GM12801 (cell line): ENCODE measurements around the gene TBC1D20.

ENCODE experiments used
- TF ChIP-seq, protein P1 (sequence below): IDR thresholded peaks from one replicate; pipeline ENCODE4 v1.5.1; 2011; ENCODE audit warnings: control low read depth; ENCODE audit not compliant: insufficient read length; ENCODE audit errors: extremely low read depth

The TBC1D20 gene

DNA sequence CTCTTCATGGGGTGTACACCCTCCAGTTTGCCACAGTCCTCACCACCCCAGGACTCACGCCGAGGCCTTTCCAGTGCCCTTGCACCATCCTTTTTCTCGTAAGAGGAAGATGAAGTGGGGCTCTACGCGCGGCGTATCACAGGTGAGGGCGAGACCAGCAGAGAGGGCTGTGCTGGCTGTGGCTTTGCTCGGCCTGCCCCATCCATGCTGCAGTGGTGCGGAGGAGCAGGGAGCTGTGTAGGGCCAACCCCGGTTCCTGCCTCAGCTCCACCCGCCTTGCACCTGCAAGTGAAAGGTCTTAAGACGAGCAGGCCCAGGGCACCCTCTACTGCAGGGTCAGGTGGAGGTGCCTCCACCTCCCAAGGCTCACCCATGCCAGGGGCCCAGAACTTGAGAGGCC is 30.1 kb downstream of the TBC1D20 start:
- TF ChIP-seq, protein P1, sequence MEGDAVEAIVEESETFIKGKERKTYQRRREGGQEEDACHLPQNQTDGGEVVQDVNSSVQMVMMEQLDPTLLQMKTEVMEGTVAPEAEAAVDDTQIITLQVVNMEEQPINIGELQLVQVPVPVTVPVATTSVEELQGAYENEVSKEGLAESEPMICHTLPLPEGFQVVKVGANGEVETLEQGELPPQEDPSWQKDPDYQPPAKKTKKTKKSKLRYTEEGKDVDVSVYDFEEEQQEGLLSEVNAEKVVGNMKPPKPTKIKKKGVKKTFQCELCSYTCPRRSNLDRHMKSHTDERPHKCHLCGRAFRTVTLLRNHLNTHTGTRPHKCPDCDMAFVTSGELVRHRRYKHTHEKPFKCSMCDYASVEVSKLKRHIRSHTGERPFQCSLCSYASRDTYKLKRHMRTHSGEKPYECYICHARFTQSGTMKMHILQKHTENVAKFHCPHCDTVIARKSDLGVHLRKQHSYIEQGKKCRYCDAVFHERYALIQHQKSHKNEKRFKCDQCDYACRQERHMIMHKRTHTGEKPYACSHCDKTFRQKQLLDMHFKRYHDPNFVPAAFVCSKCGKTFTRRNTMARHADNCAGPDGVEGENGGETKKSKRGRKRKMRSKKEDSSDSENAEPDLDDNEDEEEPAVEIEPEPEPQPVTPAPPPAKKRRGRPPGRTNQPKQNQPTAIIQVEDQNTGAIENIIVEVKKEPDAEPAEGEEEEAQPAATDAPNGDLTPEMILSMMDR: no peak

DNA sequence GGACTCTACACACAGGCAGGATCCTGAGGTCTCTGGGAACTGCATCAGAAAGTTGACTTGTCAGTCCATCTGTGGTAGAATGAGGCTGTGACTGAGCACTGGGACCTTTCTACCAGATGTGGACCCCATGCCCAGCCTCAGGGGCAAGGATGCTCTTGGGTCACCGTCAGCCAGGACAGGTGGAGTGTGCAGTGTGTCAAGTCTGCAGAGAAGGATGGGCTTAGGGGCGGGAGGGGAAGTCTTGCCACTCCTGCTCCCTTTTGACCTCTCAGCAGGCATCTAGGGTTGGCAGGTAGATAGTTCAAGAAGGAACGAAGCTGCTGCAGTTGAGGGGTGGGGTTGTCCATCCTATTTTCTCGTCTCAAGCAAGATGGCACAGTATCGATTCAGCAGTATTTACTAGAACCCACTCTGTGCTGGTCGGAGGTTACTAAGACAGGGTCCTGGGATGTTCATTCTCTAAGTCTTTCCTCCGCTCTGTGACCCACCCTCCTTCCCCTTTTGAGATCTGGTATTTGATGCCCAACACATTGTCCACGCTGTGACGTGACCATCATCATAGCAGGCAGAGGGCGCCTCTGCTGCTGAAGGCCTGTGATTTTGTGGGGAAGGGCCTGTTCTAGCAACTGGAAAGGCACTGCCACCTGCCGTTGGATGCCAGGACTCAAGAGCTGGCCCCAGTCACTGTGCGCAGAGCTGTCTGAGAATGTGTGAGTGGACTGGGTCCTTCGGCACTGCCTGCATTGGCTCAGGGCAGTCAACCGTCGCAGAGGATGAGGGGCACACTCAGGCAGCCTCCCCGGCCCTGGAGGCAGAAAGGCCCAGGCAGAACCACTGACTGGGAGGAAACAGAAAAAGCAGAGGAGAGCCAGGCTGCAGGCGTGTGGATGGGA is 31.1 kb downstream of the TBC1D20 start:
- TF ChIP-seq, protein P1: no peak

DNA sequence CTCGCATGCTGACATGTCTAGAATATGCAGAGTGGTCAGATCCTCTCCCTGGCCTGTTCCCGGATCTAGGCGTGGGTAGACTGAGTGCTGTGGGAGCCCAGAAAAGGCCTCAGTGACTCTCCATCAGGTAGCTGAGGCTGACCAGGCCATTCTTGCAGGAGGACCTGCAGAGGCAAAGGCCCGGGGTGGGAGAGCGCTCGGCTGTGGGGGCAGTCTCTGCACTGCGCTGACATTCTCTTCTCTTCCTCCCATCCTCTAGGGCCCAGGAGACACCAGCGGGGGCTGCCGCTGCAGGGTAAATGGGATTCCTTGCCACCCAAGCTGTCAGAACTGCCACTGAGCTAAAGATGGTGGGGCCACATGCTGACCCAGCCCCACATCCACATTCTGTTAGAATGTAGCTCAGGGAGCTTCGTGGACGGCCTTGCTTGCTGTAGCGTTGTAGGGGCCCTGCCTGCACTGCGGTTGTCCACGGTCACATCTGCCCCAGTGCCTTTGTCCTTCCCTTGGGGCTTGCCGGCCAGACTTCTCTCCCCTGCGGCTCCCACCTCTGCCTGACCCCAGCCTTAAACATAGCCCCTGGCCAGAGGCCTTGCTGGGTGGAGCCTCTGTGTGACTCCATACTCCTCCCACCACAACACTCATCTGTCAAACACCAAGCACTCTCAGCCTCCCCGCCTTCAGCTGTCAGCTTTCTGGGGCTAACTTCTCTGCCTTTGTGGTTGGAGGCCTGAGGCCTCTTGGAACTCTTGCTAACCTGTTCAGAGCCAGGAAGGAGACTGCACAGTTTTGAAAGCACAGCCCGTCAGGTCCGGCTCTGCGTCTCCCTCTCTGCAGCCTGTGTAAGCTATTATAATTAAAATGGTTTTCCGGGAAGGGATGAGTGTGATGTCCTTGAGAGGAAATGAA is 32.0 kb downstream of the TBC1D20 start:
- TF ChIP-seq, protein P1: no peak

DNA sequence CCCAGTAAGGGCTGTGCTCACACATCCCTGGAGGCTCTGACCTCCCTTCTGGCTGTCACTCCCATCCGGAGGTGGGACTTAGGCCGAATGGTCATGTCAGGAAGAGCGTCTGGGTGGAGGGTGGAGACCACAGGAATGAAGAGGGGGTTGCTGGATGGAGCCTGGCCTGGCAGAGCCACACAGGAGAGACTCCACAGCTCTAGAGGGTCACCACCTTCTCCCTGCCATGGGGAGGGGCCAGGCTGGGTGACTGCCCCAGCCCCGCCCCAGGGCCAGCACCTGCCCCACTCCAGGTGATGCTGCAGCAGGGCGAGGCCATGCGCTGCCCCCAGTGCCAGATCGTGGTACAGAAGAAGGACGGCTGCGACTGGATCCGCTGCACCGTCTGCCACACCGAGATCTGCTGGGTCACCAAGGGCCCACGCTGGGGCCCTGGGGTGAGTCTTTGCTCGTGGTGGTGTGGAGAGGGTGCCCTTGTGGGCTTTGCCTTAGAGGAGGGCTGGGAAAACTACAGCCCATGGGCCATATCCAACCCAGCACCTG is 33.6 kb downstream of the TBC1D20 start:
- TF ChIP-seq, protein P1: no peak

DNA sequence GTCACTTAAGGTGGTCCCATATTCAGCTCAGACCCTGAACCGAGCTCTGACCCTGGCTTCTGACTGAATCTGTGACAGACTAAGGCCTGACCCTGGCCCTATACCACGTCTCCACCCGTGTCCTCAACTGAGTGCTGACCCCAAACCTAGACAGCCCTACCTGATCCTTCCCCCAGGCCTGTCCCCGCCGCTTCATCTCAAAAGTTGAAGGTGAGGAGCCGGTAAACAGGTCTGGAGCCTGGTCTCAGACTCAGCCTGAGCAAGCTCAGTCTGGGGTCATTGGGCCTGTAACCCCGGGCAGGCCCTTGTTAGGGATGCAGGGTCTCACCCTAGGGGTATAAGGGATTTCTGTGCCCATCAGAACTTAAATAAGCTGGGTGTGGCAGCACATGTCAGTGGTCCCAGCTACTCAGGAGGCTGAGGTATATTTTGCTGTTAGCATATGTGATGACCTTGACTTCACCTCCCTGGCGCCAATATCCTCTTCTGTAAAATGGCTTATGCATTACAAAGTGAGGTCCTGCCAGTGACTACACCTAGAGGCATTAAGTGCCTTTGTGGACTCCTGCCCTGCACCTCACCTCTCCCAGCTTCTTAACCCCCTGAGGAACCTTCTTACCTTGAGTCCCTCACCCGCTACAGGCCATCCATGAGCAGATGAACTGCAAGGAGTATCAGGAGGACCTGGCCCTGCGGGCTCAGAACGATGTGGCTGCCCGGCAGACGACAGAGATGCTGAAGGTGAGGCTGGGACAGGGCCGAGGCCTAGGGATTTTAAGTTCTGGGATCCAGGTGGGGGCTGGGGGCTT is 34.3 kb downstream of the TBC1D20 start:
- TF ChIP-seq, protein P1: no peak

DNA sequence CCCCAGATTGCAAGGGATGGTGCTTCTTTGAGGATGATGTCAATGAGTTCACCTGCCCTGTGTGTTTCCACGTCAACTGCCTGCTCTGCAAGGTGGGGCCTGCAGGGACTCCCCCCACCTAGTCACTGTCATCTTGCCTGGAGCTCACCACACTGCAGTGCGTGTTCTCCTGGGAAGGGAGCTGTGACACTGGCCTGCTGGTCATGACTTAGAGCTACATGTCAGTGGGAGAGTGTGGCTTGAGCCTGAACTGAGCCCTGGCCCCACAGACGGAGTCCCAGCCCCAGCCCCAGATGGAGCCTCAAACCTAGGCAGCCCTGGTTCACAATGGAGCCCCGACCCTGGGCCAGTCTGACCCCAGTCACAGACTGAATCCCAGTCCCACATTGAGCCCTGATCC is 34.9 kb downstream of the TBC1D20 start:
- TF ChIP-seq, protein P1: no peak

DNA sequence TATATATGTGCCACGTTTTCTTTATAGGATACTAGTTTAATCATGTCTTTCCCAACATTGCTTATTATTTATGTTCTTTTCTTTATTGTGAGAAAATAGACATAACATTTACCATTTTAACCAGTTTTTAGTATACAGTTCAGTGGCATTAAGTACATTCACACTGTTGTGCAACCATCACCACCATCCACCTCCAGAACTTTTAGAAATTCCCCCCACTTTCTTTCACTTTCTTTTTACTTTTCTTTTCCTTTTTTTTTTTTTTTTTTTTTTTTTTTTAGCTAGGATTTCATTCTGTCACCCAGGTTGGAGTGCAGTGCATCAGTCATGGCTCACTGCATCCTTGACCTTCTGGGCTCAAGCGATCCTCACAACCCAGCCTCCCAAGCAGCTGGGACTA is 35.8 kb downstream of the TBC1D20 start:
- TF ChIP-seq, protein P1: no peak
